Epithelial cell of proximal tubule (primary cell): ENCODE data around the gene VPS51. TPM values are rescaled to one million over a fixed set of nuclear protein-coding genes. Genes with fewer than 3 reads are reported as not detected.

Experiments
- DNase-seq: peaks from one replicate; pipeline ENCODE4 v3.0.0-alpha.2; 2011; ENCODE audit warnings: low read depth
- H3K4me3 ChIP-seq: 2 replicates; pipeline ENCODE4 v1.5.1; 2011; ENCODE audit warnings: low read depth, mild to moderate bottlenecking, low read length
- CTCF ChIP-seq: conservative IDR thresholded peaks from 2 replicates; pipeline ENCODE4 v1.5.1; 2012; ENCODE audit warnings: low read depth, mild to moderate bottlenecking, low read length
- total RNA-seq: library from RNA; depleted of rRNA; stranded (reverse); fragments of >200 nt; gene quantifications from 2 replicates; pipeline ENCODE4 v1.2.3, GENCODE V29; 2015

Gene VPS51
- total RNA-seq, 1 donor from 2014 or later: 342 TPM

- no peak for TF ChIP-seq CTCF
- DNase-seq: no peak
Observed at GRCh38 chr11:65071907-65072630, 23.9 kb upstream of the VPS51 start.

GRCh38 chr11:65072631-65072966, 23.4 kb upstream of the VPS51 start:
- no peak for TF ChIP-seq CTCF
- no peak overlapping the region for H3K4me3 ChIP-seq
- no peak for DNase-seq

More at GRCh38 chr11:65071907-65072630, 23.9 kb upstream of the VPS51 start:
- H3K4me3 ChIP-seq: no peak overlapping the region

- no peak for DNase-seq
- TF ChIP-seq CTCF: no peak
- H3K4me3 ChIP-seq: no peak overlapping the region
Observed at GRCh38 chr11:65077451-65077850, 18.6 kb upstream of the VPS51 start.

GRCh38 chr11:65078151-65078550, 17.9 kb upstream of the VPS51 start:
- DNase-seq: no peak
- no peak overlapping the region for H3K4me3 ChIP-seq
- peak; percentile 70 for TF ChIP-seq CTCF

GRCh38 chr11:65078786-65079342, 17.1 kb upstream of the VPS51 start:
- no peak for TF ChIP-seq CTCF
- DNase-seq: no peak
- H3K4me3 ChIP-seq: no peak overlapping the region

GRCh38 chr11:65083134-65083833, 12.7 kb upstream of the VPS51 start:
- DNase-seq: no peak
- TF ChIP-seq CTCF: no peak
- peak overlapping the region; percentile 81 for H3K4me3 ChIP-seq
